ENCODE measurements around the gene CREB3L2. TPM values are rescaled to one million over a fixed set of nuclear protein-coding genes. Genes with fewer than 3 reads are reported as not detected.

The CREB3L2 gene
- total RNA-seq, 1 experiment from 2014 or later: 49.8 TPM

- peaks cover 4 to 8% of the 10 kb centered on the region in 2 experiments; a peak in 1 of 4 replicates for H3K9me3 ChIP-seq (ENCODE audit: control insufficient read depth in 1 of 2, insufficient read depth in 1 of 2, low read depth in 1 of 2, low read length in 2 of 2)
- H2AFZ ChIP-seq (ENCODE audit: low read depth, low read length, poor library complexity, severe bottlenecking): no peak overlapping the region
- no peak overlapping the region for H3K27ac ChIP-seq (ENCODE audit: low read depth, low read length)
- intact Hi-C loops (cut with micrococcal nuclease): no loop called here
- ChIA-PET RAD21 (ENCODE audit: low non-redundant PET in 1 of 2, low total read pairs in 2 of 2, uncharacterized antibody in 2 of 2, unreplicated experiment in 2 of 2) (no interaction called here), POLR2A (no interaction called here), CTCF (no interaction called here)
- no peaks in the 10 kb centered on the region for H3K9me2 ChIP-seq (ENCODE audit: insufficient read depth)
- no peak overlapping the region for H3K4me2 ChIP-seq (ENCODE audit: low read length)
- no peaks in the 10 kb centered on the region for H3K79me2 ChIP-seq (ENCODE audit: insufficient read depth, low read length)
- H4K20me1 ChIP-seq (ENCODE audit: insufficient read depth): no peaks in the 10 kb centered on the region
- no peaks in the 10 kb centered on the region for H3K27me3 ChIP-seq (ENCODE audit: insufficient read depth, low read length)
- H3K36me3 ChIP-seq (ENCODE audit: control insufficient read depth in 1 of 2, insufficient read depth in 2 of 2, low read length in 2 of 2): no peaks in the 10 kb centered on the region
- H3K4me1 ChIP-seq (ENCODE audit: control insufficient read depth in 1 of 2, insufficient read depth in 2 of 2, low read length in 2 of 2): no peaks in the 10 kb centered on the region
- TF ChIP-seq ZBTB33 (IDR thresholded peaks at IDR 0.05; ENCODE audit: extremely low read depth, insufficient replicate concordance, low read length): no peak
- no peak for TF ChIP-seq POLR2A (IDR thresholded peaks at IDR 0.05; ENCODE audit: borderline replicate concordance, extremely low read depth, insufficient read depth, insufficient read length)
- TF ChIP-seq SRF (IDR thresholded peaks at IDR 0.05; ENCODE audit: low read depth): no peak
- TF ChIP-seq EGR1 (IDR thresholded peaks at IDR 0.05; ENCODE audit: low read depth): no peak
- TF ChIP-seq REST (IDR thresholded peaks at IDR 0.05; ENCODE audit: low read depth): no peak
- no peak for TF ChIP-seq RAD21 (IDR thresholded peaks at IDR 0.05; ENCODE audit: low read depth)
- no peak for TF ChIP-seq SP1 (IDR thresholded peaks at IDR 0.05; ENCODE audit: low read depth)
- no peak for DNase-seq (ENCODE audit: low read depth, low spot score)
- ATAC-seq: no peak
- BruUV-seq (replicated peaks): no TSS peak
- H3K4me3 ChIP-seq (replicated peaks in 1 of 2; ENCODE audit: low read depth in 1 of 2, low read length in 2 of 2): no peak overlapping the region
- H3K9ac ChIP-seq (ENCODE audit: low read length): no peak overlapping the region
Measured at GRCh38 chr7:137862358-137862757, 139.5 kb downstream of the CREB3L2 start.

Measured in HCT116 (cell line).